ENCODE measurements around the gene GAB4.
"Not testable (repeated sequence)": the region's sequence is repeated elsewhere in the genome, so short reads cannot be mapped to it uniquely, and the experiment has no call there.

Gene GAB4, protein sequence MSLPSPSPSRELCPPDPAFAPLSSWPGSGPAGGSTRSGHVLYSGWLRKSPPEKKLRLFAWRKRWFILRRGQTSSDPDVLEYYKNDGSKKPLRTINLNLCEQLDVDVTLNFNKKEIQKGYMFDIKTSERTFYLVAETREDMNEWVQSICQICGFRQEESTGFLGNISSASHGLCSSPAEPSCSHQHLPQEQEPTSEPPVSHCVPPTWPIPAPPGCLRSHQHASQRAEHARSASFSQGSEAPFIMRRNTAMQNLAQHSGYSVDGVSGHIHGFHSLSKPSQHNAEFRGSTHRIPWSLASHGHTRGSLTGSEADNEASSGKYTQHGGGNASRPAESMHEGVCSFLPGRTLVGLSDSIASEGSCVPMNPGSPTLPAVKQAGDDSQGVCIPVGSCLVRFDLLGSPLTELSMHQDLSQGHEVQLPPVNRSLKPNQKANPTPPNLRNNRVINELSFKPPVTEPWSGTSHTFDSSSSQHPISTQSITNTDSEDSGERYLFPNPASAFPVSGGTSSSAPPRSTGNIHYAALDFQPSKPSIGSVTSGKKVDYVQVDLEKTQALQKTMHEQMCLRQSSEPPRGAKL

DNA sequence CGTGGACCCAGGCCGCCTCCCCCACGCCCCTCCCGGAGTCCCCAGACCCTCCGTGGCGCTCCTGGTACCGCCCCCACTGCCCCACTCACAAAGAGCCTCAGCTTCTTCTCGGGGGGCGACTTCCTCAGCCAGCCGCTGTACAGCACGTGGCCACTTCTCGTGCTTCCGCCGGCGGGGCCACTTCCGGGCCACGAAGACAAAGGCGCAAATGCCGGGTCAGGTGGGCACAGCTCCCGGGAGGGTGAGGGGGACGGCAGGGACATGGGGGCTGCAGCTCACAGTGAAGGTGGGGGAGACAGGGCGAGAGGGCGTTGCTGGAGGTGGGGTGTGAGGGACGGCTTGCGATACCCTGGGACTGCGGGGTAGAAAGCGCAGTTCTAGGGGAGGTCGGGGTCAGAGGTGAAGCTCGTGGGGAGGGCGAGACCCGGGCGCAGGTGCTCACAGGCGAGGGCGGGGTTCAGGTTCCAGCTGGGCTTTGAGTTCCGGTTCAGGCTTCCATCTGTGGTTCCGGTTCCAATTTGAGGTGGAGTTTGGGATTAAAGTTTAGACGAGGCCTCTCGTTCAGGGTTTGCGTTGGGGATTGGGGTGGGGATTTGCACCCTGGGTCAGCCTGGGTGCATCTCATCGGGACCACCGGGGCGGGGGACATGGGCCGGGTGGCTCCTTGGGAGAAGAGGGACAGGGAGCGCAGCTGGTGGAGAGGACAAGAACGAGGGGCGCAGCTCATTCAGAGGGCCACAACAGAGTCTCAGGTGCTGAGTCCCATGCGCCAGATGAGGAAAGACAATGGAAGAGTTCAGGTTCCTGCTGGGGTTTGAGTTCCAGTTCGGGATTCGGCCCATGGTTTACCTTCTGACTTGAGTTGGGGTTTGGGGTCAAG, at the start of gene GAB4:
Gene GAB4, minus strand, starts transcription at position 371 of the 880 bp plus-strand sequence. Its CDS starts 108 bp downstream, at position 263.
- DNase-seq (ENCODE audit: low read depth in 2 of 2) = no peak

DNA sequence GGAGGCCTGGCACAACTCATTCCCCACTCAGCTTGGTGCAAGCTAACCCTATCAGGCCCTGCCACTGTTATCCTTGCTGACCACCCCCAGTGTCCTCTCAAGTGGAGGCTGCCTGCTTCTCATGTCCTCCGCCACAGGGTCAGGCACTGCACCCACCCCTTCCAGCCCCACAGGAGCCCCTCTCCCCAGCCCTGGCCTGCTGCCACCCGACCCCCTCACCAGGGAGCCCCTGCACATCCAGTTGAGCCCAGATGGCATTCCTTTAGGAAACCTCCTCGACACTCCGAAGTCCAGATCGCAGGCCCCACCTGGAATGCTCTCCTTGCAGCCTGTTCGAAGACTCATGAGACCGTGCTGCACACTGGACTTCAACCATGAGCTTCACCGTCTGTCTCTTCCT, 48.8 kb upstream of the GAB4 start:
- no peak for DNase-seq (ENCODE audit: low read depth in 2 of 2)

DNA sequence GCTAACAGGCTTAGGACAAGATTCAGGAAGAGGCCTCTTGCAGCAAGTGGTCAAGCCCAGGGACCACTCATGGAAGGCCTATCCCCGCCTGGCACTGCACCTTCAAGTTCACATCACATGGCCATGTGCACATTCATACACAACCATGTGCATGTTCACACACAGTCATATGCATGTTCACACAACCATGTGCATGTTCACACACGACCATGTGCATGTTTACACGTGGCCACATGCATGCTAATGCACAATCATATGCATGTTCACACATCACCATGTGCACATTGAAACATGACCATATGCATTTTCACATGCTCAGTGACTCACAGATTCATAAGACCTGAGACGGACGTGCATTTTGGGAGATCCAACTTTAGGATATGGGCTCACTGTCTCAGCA, 48.0 kb upstream of the GAB4 start:
- no peak for DNase-seq (ENCODE audit: low read depth in 2 of 2)

DNA sequence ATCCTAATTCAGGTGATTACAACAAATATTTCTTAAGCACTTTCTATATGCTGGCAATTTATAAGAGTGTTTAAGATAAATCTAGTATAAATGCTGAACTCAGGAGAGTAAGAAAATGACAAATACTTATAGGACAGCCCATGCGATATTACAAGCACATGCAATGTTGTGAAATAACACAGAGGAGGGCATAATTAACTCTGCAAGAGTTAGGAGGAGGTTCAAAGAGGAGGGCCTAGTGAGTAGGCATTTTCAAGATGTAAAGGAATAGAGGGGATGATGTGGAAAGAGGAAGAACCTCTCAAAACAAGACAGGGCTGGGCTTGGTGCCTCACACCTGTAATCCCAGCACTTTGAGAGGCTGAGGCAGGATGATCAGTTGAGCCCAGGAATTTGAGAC, 39.6 kb upstream of the GAB4 start:
- no peak for DNase-seq (ENCODE audit: low read depth in 2 of 2)

DNA sequence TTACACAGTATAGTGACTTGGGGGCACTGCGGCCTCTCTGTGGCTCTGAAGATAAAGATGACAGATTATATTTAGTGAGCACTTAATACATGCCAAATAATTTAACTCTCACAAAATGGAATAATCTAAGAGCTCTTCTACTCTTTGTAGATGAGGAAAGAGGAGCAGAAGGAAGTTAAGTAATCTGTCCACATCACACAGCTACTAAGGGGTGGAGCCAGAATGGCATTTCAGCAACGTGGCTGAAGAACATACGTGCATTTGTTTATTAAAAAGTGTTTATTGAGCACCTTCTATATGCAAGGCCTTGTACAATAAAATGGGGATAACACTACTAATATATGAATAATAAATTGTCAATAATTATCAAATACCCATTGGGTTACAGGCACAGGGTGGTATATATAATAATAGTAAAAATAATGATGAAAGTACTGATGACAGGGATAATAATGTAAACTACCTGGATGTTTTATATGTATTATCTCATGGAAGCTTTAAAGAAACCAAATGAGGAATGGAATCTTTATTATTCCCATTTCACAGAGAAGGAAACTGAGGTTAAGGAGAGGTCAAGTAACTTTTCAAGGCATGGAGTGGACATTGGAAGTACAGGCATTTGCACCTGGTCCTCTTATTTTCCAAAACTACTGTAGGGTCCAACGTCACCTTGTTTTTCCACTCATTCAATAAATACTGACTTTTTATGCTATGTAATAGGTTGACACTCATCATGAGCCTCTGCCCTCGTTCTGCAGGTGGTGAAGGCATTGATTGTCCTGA, 38.7 kb upstream of the GAB4 start:
- DNase-seq (ENCODE audit: low read depth in 2 of 2) = no peak

DNA sequence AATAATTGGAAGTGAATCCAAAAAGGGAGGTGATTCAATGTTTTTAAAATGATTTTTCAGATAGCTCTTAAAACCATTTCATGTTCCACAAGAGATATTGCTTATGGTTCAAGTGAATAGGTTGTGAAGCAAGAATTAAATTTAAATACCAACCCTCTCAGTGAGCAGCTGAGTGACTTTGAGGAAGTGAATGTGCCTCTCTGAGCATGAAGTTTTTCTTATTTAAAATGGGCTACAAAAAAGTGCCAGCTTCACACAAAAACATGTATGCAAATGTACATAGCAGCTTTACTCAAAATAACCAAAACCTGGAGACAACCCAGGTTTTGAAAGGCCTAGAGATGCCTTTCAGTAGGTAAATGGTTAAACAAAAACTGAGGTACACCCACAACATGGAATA, 35.5 kb upstream of the GAB4 start:
- DNase-seq (ENCODE audit: low read depth in 2 of 2) = no peak

DNA sequence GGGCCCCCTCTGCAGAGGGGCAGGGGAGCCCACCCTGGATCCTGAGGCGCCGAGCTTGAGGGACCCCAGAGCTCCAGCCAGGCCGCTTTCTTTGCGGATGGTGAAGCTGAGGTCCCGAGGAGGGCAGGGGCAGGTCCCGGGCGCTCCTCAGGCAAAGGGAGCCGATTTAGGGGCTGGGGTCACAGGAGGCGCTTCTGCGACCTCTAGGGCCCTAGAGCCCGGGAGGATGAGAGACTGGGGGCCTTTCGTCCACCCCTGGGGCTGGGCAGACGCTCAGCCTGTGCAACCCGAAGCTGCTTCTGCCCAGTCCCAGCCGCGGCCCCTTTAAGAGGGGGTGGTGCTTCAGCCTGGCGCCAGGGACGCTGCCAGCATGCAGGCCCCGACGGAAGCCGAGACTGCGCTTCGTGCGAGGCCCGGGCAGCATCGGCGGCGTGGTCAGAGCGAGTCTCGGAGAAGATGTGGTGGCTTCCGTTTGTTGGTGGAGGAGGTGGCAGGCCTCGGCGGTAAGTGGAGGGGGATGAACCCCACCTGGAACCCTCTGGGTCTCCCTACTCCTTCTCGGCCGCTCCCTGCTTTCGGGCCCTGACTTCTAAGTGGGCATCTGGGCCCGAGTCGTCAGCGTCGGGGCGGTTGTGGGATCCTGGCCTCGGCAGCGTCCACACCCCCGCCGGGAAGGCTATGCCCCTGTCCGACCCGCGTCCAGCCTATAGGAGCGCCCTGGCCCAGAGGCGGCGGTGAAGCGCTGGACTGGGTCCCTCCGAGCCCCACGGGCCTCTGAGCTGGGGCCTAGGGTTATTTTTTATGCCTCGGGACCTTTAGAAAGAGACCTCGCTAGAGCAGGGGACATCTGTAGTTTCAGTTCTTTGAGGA, 29.1 kb upstream of the GAB4 start:
- not testable (repeated sequence) for DNase-seq (ENCODE audit: low read depth in 2 of 2)

DNA sequence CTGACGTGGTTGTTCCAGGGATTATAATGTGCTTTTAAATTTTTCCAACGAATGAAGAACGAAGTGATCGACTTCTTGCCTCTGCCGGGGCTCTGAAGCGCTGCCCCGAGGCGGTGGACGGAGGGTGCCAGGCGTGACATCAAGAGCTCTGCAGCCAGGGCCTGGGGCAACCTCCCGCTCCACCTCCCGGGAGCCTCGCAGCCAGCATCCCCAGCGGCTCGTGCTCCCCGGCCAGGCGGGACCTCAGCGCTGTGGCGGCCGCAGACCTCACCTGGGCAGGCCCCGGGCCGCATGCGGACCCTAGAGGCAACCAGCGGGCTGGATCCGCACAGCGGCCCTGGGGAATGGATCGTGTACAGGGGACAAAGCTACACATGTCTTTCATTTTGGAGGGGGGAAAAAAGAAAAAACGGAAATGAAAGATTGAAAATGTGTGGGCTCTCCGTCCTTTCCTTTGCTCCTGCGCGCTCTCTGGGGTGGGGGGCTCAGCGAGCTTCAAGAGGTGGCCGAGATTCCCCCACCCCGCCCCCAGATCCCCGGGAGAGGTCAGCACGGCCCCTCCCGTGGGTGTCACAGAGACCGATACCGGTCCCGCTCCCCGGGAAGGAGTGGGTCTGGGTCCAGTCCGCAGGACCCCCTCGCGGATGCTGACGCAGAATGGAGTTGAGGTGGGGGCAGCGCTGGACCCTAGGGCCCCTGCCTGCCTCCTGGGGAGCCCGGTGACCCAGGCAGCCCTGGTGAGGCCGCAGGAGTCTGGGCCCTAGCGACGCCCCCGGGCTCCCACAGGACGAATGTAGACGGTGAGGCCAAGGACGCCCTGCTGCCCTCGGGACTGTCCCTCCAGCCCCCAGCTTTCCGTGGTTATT, 28.2 kb upstream of the GAB4 start:
- not testable (repeated sequence) for DNase-seq (ENCODE audit: low read depth in 2 of 2)

DNA sequence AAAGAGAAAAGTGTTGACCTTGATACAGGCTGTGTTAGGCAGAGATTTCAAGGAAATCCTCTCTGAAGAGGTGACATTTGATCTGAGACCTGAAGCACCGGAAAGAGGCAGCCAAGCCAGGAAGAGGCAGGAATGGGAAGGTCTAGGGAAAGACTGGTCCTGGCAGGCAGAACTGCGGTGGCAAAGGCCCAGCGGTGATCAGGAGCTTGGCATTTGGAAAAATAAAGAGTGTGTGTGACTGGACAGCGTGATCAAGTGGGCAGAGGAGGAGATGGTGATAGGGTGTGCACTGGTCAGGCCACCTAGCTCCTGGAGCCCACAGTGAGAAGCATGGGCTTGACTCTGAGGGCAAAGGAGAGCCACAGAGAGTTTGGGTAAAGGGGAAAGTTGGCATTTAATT, 27.2 kb upstream of the GAB4 start:
- no peak for DNase-seq (ENCODE audit: low read depth in 2 of 2)

DNA sequence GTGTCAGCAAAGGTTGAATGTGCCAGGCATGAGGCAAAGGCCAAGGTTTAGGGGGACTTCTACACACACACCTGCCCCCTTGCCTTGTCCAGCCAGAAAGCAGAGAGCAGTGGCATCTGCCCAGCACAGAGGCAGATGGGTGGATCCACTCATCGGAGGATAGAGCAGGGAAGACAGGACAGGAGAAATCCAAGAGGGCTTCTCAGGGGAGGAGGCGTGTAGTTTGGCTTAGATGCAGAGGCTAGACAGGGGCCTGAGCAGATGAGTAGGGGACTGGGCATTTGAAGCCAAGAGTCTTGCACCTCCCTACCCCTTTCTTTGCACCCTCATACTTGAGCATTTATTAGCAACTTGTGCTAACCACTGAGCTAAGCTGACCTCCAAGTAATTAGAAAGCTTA, 26.5 kb upstream of the GAB4 start:
- not testable (repeated sequence) for DNase-seq (ENCODE audit: low read depth in 2 of 2)

DNA sequence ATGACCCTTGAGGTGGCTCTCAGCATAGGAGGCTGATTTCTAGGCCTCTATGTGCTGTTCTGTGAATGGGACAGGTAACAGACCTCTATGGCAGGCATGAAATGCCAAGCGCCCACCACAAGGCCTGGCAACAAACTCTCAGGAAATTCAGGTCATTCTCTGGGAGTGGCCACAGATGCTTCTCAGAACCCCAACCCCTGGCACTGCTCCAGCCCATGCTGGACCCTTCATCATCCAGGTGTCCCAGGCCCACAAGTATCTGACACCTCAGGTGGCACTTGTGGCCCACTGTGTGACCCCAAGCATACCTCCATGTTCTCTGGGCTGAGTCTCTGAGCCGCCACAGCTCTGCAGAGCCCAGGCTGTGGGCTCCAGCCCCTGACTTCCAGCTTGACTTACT, 24.3 kb upstream of the GAB4 start:
- DNase-seq (ENCODE audit: low read depth in 2 of 2) = not testable (repeated sequence)

DNA sequence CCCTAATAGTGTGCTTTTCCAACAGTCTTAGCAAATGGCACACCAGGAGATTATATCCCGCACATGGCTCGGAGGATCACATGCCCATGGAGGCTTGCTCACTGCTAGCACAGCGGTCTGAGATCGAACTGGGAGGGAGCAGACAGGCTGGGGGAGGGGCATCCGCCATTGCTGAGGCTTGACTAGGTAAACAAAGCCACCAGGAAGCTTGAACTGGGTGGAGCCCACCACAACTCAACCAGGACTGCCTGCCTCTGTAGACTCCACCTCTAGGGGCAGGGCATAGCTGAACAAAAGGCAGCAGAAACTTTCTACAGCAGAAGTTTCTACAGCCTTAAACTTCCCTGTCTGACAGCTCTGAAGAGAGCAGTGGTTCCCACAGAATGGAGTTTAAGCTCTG, 16.4 kb upstream of the GAB4 start:
- DNase-seq (ENCODE audit: low read depth in 2 of 2) = not testable (repeated sequence)

DNA sequence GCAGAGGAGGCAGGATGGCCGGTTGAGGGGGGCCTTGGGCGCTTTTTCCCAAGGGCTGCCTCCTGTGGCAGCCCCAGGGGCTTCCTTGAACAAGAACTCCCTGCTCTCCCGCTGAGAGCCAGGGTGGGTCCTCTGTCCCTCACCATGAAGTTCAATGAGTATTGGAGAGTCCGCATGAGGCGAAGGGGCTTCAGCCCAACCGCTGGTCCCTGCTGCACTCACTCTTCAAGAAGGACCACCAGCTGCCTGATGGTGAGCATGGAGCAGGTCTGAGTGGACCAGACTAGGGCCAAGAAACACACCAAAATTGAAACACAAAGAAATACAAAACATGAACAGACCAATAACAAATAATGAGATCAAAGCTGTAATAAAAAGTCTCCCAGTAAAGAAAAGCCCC, 7.5 kb upstream of the GAB4 start:
- DNase-seq (ENCODE audit: low read depth in 2 of 2) = not testable (repeated sequence)

DNA sequence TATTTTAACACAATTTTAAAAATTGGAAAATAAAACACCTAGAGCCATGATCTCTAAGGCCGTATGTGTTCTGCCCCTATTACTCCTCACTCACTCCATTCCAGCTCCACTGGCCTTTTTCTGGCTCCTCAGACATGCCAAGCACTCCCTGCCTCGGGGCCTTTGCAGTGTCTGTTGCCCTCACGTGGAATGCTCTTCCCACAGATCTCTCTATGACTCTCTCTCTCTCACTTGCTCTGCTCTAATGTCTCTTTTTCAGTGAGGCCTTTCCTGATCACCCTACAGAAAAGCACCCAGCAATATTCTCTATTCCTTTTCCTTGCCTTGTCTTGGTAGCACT, 6.0 kb upstream of the GAB4 start:
- not testable (repeated sequence) for DNase-seq (ENCODE audit: low read depth in 2 of 2)

DNA sequence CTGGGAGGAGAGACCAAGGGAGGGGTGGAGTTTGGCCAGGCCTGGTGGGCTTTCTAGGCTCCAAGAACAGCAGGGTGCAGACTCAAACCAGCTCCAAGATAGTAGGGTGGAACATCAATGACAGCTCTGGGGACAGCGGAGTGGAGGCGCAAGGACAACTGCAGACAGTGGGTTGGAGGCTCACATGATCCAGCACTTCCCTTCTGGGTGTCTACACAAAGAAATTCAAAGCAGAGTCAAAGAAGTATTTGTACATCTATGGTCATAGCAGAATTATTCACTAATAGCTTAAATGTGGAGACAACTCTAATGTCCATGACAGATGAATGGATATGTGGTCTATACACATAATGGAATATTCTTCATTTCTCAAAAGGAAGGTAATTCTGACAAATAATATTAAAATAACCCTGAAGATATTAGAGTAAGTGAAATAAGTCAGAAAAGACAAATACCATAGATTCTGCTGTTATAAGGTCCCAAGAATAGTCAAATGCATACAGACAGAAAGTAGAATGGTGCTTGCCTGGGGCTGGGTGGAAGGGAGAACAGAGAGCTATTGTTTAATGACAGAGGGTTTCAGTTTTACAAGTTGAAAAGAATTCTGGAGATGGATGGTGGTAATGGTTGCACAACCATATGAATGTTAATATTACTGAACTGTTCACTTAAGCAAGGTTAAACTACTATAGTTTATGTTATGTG, 5.5 kb upstream of the GAB4 start:
- DNase-seq (ENCODE audit: low read depth in 2 of 2) = no peak

DNA sequence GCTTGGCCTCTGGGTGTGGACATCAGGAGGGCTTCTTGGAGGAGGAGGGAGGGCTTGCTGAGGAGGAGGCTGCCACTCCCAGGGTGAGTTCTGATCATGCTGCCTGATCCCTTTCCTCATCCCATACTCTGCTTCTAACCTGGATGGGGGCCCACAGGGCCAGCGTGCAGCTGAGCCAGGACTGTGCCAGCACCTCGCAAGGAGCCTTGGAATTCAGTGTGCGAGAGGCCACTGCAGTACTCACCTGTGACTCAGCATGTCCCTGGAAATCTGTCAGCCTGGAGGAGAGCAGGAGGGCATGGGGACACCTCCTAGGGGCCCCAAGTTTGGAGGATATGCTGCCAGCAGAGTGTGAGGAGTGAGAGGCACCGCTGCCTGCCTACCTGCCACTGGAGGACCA, 4.2 kb upstream of the GAB4 start:
- DNase-seq (ENCODE audit: low read depth in 2 of 2) = no peak

DNA sequence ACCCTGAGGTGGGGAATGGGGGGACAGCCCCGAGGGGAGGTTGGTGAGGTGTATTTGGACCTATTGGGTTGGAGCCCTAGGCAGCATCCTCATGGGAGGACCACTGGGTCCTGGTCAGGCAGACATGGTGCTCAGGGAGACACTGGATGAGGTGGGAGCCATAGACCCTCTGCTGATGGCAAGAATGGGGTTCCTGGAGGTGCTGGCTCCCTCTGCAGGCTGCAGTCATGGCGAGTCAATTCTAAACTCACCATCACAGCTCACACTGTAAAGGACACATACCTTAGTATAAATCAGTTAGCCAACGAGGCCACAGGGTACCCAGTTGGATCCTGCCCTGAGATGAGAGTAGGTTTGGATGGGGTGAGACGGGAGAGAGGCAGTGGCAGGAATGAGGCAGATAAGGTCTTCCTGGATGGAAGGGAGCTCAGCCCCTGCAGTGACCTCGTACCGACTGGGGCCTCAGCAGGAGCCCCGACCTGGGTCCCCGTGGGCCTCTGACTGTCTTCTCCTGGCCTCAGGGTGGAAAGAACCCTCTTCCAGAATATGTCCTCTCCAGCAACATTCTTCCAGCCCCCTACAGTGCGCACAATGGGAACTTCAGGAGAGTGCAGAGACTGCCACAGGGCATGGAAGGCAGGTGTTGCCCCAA, 1.7 kb upstream of the GAB4 start:
- DNase-seq (ENCODE audit: low read depth in 2 of 2) = no peak

DNA sequence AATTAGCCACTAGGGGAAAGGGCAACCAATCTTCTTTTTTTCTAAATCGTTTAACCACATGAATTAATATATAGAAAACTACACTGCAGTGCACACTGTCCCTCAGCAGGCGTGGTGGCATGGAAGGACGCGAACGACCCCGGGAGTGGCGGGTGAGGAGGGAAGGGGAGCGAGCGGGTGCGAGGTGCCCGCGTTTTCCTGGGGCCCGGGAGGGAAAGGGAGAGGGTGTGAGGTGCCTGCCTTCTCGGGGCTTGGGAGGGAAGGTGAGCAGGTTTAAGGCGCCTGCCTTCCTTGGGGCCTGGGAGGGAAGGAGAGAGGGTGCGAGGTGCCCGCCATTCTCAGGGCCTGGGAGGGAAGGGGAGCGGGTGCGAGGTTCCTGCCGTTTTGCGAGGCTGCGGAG, 765 bp downstream of the GAB4 start:
- no peak for DNase-seq (ENCODE audit: low read depth in 2 of 2)

DNA sequence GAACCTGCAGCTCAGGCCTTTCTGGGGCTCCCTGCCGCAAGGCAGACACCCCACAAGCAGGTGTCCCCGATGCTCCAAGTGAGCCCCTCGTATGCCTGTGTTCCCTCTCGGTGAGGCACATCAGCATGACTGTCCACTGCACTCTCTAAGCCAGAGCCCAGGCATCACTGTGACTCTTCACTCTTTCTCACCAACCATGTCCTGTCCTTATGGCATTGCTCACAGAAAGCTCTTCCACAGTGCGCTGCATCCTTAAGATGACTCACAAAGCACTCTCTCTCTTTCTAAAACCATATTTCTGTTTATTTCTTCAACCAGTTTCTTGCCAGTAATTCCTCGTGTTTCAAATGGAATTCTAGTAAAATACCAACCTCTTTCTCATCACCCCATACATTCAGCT, 18.1 kb downstream of the GAB4 start:
- no peak for DNase-seq (ENCODE audit: low read depth in 2 of 2)

Measured in stimulated activated CD4-positive, alpha-beta T cell treated with anti-CD3 and anti-CD28 coated beads, Interleukin-15, amount 100 ng/mL, for 48 hours (primary cell).